H9 (cell line): ENCODE results near the gene ITGA11. TPM values are rescaled to one million over a fixed set of nuclear protein-coding genes. Genes with fewer than 3 reads are reported as not detected.

ENCODE experiments used
- DNase-seq: peaks from one replicate; pipeline ENCODE4 v3.0.0-alpha.2; 2017
- H2AFZ ChIP-seq: one replicate; pipeline ENCODE4 v1.6.1; 2013; ENCODE audit warnings: mild to moderate bottlenecking, low read length, control low read depth, moderate library complexity
- H2AK5ac ChIP-seq: 2 replicates; pipeline ENCODE4 v1.6.1; 2013; ENCODE audit warnings: low read length, control low read depth, mixed read lengths; ENCODE audit not compliant: insufficient read length
- H2BK120ac ChIP-seq: one replicate; pipeline ENCODE4 v1.6.1; 2013; ENCODE audit warnings: low read depth, mild to moderate bottlenecking, low read length, control low read depth, inconsistent platforms; ENCODE audit not compliant: poor library complexity, severe bottlenecking
- H2BK12ac ChIP-seq: 2 replicates; pipeline ENCODE4 v1.6.1; 2013; ENCODE audit warnings: low read length, control low read depth, mixed read lengths, low read depth; ENCODE audit not compliant: insufficient read length
- H2BK15ac ChIP-seq: 2 replicates; pipeline ENCODE4 v1.6.1; 2013; ENCODE audit warnings: low read depth, low read length, control low read depth
- H2BK20ac ChIP-seq: one replicate; pipeline ENCODE4 v1.6.1; 2013; ENCODE audit warnings: low read depth, mild to moderate bottlenecking, low read length, control low read depth, inconsistent platforms; ENCODE audit not compliant: poor library complexity, severe bottlenecking
- H2BK5ac ChIP-seq: 2 replicates; pipeline ENCODE4 v1.6.1; 2013; ENCODE audit warnings: low read length, control low read depth, mixed read lengths; ENCODE audit not compliant: insufficient read length
- H3K14ac ChIP-seq: 2 replicates; pipeline ENCODE4 v1.6.1; 2013; ENCODE audit warnings: low read length, control low read depth; ENCODE audit not compliant: insufficient read depth
- H3K18ac ChIP-seq: 2 replicates; pipeline ENCODE4 v1.6.1; 2013; ENCODE audit warnings: low read depth, mild to moderate bottlenecking, mixed read lengths, low read length, control low read depth; ENCODE audit not compliant: insufficient read length
- H3K23ac ChIP-seq: 2 replicates; pipeline ENCODE4 v1.6.1; 2013; ENCODE audit warnings: low read length, control low read depth, mixed read lengths, low read depth; ENCODE audit not compliant: insufficient read length
- H3K23me2 ChIP-seq: 2 replicates; pipeline ENCODE4 v1.6.1; 2013; ENCODE audit warnings: low read depth, mild to moderate bottlenecking, mixed read lengths, low read length, control low read depth; ENCODE audit not compliant: insufficient read length, poor library complexity, severe bottlenecking
- H3K27ac ChIP-seq: 2 replicates; pipeline ENCODE4 v1.5.1; 2013; ENCODE audit warnings: low read length, control low read depth, mixed read lengths, low read depth; ENCODE audit not compliant: insufficient read length
- H3K27me3 ChIP-seq: 2 replicates; pipeline ENCODE4 v1.6.1; 2013; ENCODE audit warnings: low read length, control low read depth, inconsistent platforms; ENCODE audit not compliant: insufficient read depth
- H3K4ac ChIP-seq: 2 replicates; pipeline ENCODE4 v1.6.1; 2013; ENCODE audit warnings: low read depth, mild to moderate bottlenecking, control low read depth, inconsistent platforms, low read length, moderate library complexity
- H3K4me1 ChIP-seq: 2 replicates; pipeline ENCODE4 v1.6.1; 2013; ENCODE audit warnings: low read length, control low read depth, inconsistent platforms; ENCODE audit not compliant: insufficient read depth
- H3K4me2 ChIP-seq: 2 replicates; pipeline ENCODE4 v1.6.1; 2013; ENCODE audit warnings: low read length, control low read depth, mixed read lengths; ENCODE audit not compliant: insufficient read length, insufficient read depth
- H3K56ac ChIP-seq: 2 replicates; pipeline ENCODE4 v1.6.1; 2013; ENCODE audit warnings: low read depth, mild to moderate bottlenecking, mixed read lengths, low read length, control low read depth; ENCODE audit not compliant: insufficient read length
- H3K79me1 ChIP-seq: 2 replicates; pipeline ENCODE4 v1.6.1; 2013; ENCODE audit warnings: low read depth, mild to moderate bottlenecking, moderate library complexity, low read length, control low read depth, inconsistent platforms; ENCODE audit not compliant: insufficient read depth, poor library complexity, severe bottlenecking
- H3K79me2 ChIP-seq: 2 replicates; pipeline ENCODE4 v1.6.1; 2013; ENCODE audit warnings: low read length, control low read depth, inconsistent platforms; ENCODE audit not compliant: insufficient read depth
- H3K9ac ChIP-seq: 2 replicates; pipeline ENCODE4 v1.6.1; 2013; ENCODE audit warnings: low read length, control low read depth, mixed read lengths; ENCODE audit not compliant: insufficient read length; ENCODE audit errors: extremely low read depth
- H3K9me3 ChIP-seq: one replicate; pipeline ENCODE4 v1.6.1; 2013; ENCODE audit warnings: low read depth, low read length, inconsistent platforms; ENCODE audit not compliant: control insufficient read depth
- H3T11ph ChIP-seq: one replicate; pipeline ENCODE4 v1.6.1; 2013; ENCODE audit warnings: mild to moderate bottlenecking, low read length, control low read depth, inconsistent platforms
- H4K20me1 ChIP-seq: one replicate; pipeline ENCODE4 v1.6.1; 2013; ENCODE audit not compliant: control insufficient read depth, insufficient read length, insufficient read depth
- H4K5ac ChIP-seq: 2 replicates; pipeline ENCODE4 v1.6.1; 2013; ENCODE audit warnings: low read depth, mild to moderate bottlenecking, mixed read lengths, low read length, control low read depth; ENCODE audit not compliant: insufficient read length
- H4K8ac ChIP-seq: replicated peaks from 2 replicates; pipeline ENCODE4 v1.6.1; 2013; ENCODE audit warnings: low read length, control low read depth, mixed read lengths, low read depth; ENCODE audit not compliant: insufficient read length
- H4K91ac ChIP-seq: 2 replicates; pipeline ENCODE4 v1.6.1; 2013; ENCODE audit warnings: low read depth, mild to moderate bottlenecking, moderate library complexity, mixed read lengths, low read length, control low read depth; ENCODE audit not compliant: insufficient read length
- H3K27ac Mint-ChIP-seq, 3 experiments: 2 replicates in 2 of 3; 3 replicates in 1 of 3; pipeline ENCODE4 v1.8.0; 2020 to 2021; ENCODE audit warnings: mixed read lengths in 3 of 3, mild to moderate bottlenecking in 1 of 3, moderate library complexity in 1 of 3
- H3K27me3 Mint-ChIP-seq: 2 replicates; pipeline ENCODE4 v1.8.0; 2021; ENCODE audit warnings: low read depth, mild to moderate bottlenecking, moderate library complexity, mixed read lengths
- H3K36me3 Mint-ChIP-seq, 3 experiments: 2 replicates in 2 of 3; 3 replicates in 1 of 3; pipeline ENCODE4 v1.8.0; 2020 to 2021; ENCODE audit warnings: low read depth in 3 of 3, mixed read lengths in 3 of 3; ENCODE audit not compliant: insufficient read depth in 1 of 3
- H3K4me1 Mint-ChIP-seq, 2 experiments: 2 replicates each; pipeline ENCODE4 v1.8.0; 2020; ENCODE audit warnings: mixed read lengths in 2 of 2
- H3K4me3 Mint-ChIP-seq, 2 experiments: 2 replicates in 1 of 2; 3 replicates in 1 of 2; pipeline ENCODE4 v1.8.0; 2020 to 2021; ENCODE audit warnings: mild to moderate bottlenecking in 2 of 2, mixed read lengths in 2 of 2, moderate library complexity in 1 of 2
- H3K9me3 Mint-ChIP-seq, 2 experiments: 2 replicates in 1 of 2; 3 replicates in 1 of 2; pipeline ENCODE4 v1.8.0; 2020; ENCODE audit warnings: mild to moderate bottlenecking in 2 of 2, mixed read lengths in 2 of 2, moderate library complexity in 1 of 2
- WGBS: extraction: QIAGEN DNeasy Blood & Tissue Kit; methylation state at CpG from one replicate; pipeline ENCODE4 v1.1.7; 2013; ENCODE audit warnings: missing lambda C conversion rate, low lambda C conversion rate, mixed read lengths; ENCODE audit not compliant: insufficient read length; ENCODE audit errors: extremely low coverage; 5-methylcytosine and 5-hydroxymethylcytosine counted together
- total RNA-seq: library from RNA; stranded (reverse); gene quantifications from 2 replicates; pipeline ENCODE4 v1.2.1, GENCODE V29; 2021
- TF ChIP-seq, protein P1 (sequence below): fragments of 200-600 bp; sonication (generic); conservative IDR thresholded peaks from 3 replicates; pipeline ENCODE4 v1.8.0; 2021; ENCODE audit warnings: antibody characterized with exemption, mild to moderate bottlenecking

Gene ITGA11
- total RNA-seq, 1 experiment from 2014 or later: 0.07 TPM

DNA sequence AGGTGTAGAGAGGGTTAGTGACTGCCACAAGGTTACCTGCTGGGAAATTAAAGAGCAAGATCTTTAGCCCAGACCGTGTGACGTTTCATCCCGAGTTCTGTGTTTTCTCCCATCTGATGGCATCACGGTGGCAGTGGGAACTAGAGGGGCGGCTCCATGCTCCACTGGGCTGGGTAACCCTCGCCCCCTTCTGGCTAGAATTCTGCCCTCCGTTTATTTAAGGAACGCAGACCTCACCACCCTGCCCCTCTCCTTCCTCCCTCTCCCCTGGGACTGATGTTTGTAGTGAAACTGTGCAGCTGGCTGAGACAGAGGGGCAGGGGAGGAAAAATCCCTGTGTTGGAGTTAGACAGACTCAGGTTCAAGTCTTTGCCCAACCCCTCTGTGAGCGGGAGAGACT is 65.6 kb downstream of the ITGA11 start:
- H3K4me1 Mint-ChIP-seq: peaks cover 6 to 10% of the 10 kb centered on the region in 2 experiments
- no peak overlapping the region for H2AK5ac ChIP-seq
- no peak overlapping the region; a peak in 1 of 7 replicates for H3K27ac Mint-ChIP-seq
- no peak overlapping the region for H3K9ac ChIP-seq
- H3K36me3 Mint-ChIP-seq: no peaks in the 10 kb centered on the region
- no peak overlapping the region for H2BK5ac ChIP-seq
- no peaks in the 10 kb centered on the region for H3K4me1 ChIP-seq
- no CpG with 5 or more reads among the region's 9 CpGs for WGBS
- TF ChIP-seq, protein P1, sequence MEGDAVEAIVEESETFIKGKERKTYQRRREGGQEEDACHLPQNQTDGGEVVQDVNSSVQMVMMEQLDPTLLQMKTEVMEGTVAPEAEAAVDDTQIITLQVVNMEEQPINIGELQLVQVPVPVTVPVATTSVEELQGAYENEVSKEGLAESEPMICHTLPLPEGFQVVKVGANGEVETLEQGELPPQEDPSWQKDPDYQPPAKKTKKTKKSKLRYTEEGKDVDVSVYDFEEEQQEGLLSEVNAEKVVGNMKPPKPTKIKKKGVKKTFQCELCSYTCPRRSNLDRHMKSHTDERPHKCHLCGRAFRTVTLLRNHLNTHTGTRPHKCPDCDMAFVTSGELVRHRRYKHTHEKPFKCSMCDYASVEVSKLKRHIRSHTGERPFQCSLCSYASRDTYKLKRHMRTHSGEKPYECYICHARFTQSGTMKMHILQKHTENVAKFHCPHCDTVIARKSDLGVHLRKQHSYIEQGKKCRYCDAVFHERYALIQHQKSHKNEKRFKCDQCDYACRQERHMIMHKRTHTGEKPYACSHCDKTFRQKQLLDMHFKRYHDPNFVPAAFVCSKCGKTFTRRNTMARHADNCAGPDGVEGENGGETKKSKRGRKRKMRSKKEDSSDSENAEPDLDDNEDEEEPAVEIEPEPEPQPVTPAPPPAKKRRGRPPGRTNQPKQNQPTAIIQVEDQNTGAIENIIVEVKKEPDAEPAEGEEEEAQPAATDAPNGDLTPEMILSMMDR: peak; percentile 59
- H2BK20ac ChIP-seq: no peak overlapping the region
- H2AFZ ChIP-seq: no peak overlapping the region
- no peaks in the 10 kb centered on the region for H3K23me2 ChIP-seq
- no peak overlapping the region for H3K23ac ChIP-seq
- no peak overlapping the region for H4K91ac ChIP-seq
- H3K9me3 Mint-ChIP-seq: no peaks in the 10 kb centered on the region
- no peak overlapping the region for H2BK12ac ChIP-seq
- no peak overlapping the region for H2BK15ac ChIP-seq
- no peaks in the 10 kb centered on the region; the same call in 1 of the 2 replicates for H3K27me3 ChIP-seq
- H3K9me3 ChIP-seq: no peaks in the 10 kb centered on the region
- H4K5ac ChIP-seq: no peak overlapping the region
- H2BK120ac ChIP-seq: no peak overlapping the region
- no peaks in the 10 kb centered on the region for H3K79me2 ChIP-seq
- no peaks in the 10 kb centered on the region for H4K20me1 ChIP-seq
- no peak overlapping the region for H3T11ph ChIP-seq
- H4K8ac ChIP-seq: no peak overlapping the region
- H3K79me1 ChIP-seq: no peaks in the 10 kb centered on the region
- no peak overlapping the region for H3K4me2 ChIP-seq
- no peak overlapping the region for H3K4ac ChIP-seq
- no peak overlapping the region for H3K56ac ChIP-seq
- H3K18ac ChIP-seq: peak overlapping the region; percentile 57
- H3K27me3 Mint-ChIP-seq: peaks cover 8% of the 10 kb centered on the region
- no peak overlapping the region for H3K27ac ChIP-seq
- no peak overlapping the region for H3K4me3 Mint-ChIP-seq
- peak overlapping the region; percentile 28; the same call in 1 of the 2 replicates for H3K14ac ChIP-seq
- peak; percentile 52 for DNase-seq
